ENCODE measurements around the gene SPX. TPM values are rescaled to one million over a fixed set of nuclear protein-coding genes. Genes with fewer than 3 reads are reported as not detected.

Gene SPX
- total RNA-seq, 2 experiments from 2014 or later: 0.20 TPM; not detected in 1

DNA sequence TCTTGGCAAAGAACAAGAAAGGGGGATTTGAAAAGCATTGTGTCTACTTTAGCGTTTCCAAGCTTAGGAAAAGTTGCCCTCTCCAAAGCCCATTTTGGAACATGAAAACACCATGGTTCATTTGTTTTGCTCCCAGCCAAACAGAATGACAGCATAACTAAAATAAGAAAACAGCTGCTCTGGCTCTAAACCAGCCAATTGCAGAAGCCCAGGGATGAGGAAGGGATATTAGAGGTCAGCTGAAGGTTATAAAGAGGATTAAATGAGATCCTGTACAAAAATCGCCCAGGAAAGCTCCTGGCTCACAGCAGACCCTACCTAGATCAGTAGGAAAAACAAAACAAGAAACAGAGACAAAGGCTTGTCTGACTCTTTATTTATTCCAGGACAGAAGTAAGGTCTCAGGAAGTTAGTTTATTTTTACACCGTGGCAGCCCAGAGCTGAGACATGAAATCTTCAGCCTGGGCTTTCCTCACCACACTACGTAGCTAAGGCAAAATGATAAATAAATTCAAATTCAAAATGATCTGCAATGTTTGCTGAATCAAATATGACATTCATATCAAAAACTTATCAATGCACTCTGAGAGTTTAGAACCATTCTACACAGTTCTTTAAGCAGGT lies 25.9 kb downstream of the SPX start:
- ATAC-seq (no peak), DNase-seq (no peak)
- no peaks in the 10 kb centered on the region for H3K27me3 Mint-ChIP-seq
- H3K27ac Mint-ChIP-seq: no peak overlapping the region
- H3K4me1 Mint-ChIP-seq (ENCODE audit: low read depth): peaks cover 11% of the 10 kb centered on the region
- ChIA-PET POLR2A (no interaction called here), CTCF (no interaction called here)
- no peaks in the 10 kb centered on the region for H3K36me3 Mint-ChIP-seq (ENCODE audit: low read depth)
- H3K4me3 Mint-ChIP-seq: no peak overlapping the region
- H3K9me3 Mint-ChIP-seq: no peaks in the 10 kb centered on the region
- TF ChIP-seq, protein P1, sequence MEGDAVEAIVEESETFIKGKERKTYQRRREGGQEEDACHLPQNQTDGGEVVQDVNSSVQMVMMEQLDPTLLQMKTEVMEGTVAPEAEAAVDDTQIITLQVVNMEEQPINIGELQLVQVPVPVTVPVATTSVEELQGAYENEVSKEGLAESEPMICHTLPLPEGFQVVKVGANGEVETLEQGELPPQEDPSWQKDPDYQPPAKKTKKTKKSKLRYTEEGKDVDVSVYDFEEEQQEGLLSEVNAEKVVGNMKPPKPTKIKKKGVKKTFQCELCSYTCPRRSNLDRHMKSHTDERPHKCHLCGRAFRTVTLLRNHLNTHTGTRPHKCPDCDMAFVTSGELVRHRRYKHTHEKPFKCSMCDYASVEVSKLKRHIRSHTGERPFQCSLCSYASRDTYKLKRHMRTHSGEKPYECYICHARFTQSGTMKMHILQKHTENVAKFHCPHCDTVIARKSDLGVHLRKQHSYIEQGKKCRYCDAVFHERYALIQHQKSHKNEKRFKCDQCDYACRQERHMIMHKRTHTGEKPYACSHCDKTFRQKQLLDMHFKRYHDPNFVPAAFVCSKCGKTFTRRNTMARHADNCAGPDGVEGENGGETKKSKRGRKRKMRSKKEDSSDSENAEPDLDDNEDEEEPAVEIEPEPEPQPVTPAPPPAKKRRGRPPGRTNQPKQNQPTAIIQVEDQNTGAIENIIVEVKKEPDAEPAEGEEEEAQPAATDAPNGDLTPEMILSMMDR (IDR thresholded peaks at IDR 0.05): no peak
- intact Hi-C loops (cut with micrococcal nuclease): no loop called here

GRCh38 chr12:21552635-21553328 lies 26.7 kb downstream of the SPX start:
- H3K27me3 Mint-ChIP-seq: no peaks in the 10 kb centered on the region
- H3K9me3 Mint-ChIP-seq: no peaks in the 10 kb centered on the region
- H3K27ac Mint-ChIP-seq: no peak overlapping the region

GRCh38 chr12:21553329-21553675 lies 27.2 kb downstream of the SPX start:
- ChIA-PET CTCF (interaction anchor here (0.7 kb wide), 1 partner anchor 8 kb away, joined by 3 read pairs; no protein-coding TSS in a partner anchor), POLR2A (no interaction called here)
- ATAC-seq (no peak), DNase-seq (no peak)
- Mint-ChIP-seq H3K4me1 (ENCODE audit: low read depth) (peaks cover 1% of the 10 kb centered on the region), H3K9me3 (no peaks in the 10 kb centered on the region), H3K4me3 (no peak overlapping the region), H3K27ac (no peak overlapping the region), H3K36me3 (ENCODE audit: low read depth) (no peaks in the 10 kb centered on the region), H3K27me3 (no peaks in the 10 kb centered on the region)
- TF ChIP-seq, protein P1 (IDR thresholded peaks at IDR 0.05): no peak
- intact Hi-C loops (cut with micrococcal nuclease): no loop called here

More at GRCh38 chr12:21552635-21553328, 26.7 kb downstream of the SPX start:
- intact Hi-C loops (cut with micrococcal nuclease): no loop called here
- DNase-seq: no peak
- no peak for ATAC-seq
- peaks cover 5% of the 10 kb centered on the region for H3K4me1 Mint-ChIP-seq (ENCODE audit: low read depth)
- ChIA-PET POLR2A (no interaction called here), CTCF (interaction anchor here (0.7 kb wide), 1 partner anchor 9 kb away, joined by 3 read pairs; no protein-coding TSS in a partner anchor)
- no peak overlapping the region for H3K4me3 Mint-ChIP-seq
- no peaks in the 10 kb centered on the region for H3K36me3 Mint-ChIP-seq (ENCODE audit: low read depth)
- TF ChIP-seq, protein P1 (IDR thresholded peaks at IDR 0.05): no peak

DNA sequence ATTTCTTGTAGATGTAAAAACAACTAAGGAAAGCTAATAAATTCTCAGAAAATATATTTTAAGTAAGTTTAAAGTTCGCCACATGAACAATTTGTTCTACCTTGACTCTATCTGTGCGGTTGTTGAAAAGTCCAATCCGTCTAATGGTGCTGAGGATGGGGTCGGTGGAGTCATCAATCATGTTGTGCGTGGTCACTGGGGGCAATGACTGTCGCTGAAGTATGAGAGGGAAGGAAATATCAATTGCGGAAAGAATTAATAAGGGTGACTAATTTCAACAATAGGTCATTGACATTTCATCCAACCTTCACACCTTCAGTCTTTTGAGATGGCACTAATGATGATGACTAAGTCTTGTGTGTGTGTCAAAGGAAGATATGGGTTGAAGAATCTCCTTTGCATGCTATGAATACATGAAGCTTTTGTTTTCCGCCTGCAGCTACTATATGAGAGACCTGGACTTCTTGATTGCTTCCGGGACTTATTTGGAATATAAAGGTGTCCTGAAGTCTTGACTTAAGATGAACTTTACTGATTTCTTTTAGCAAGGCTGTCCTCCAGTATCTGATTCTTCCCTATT lies 32.1 kb downstream of the SPX start:
- CTCF ChIA-PET: interaction anchor here (0.6 to 0.9 kb wide), 2 partner anchors 123 to 318 kb away, joined by 3 read pairs; no protein-coding TSS in a partner anchor
- Mint-ChIP-seq H3K4me3 (no peak overlapping the region), H3K27ac (no peak overlapping the region)

More for the DNA sequence above, 32.1 kb downstream of the SPX start:
- Mint-ChIP-seq H3K27me3 (no peaks in the 10 kb centered on the region), H3K36me3 (ENCODE audit: low read depth) (no peaks in the 10 kb centered on the region), H3K9me3 (no peaks in the 10 kb centered on the region), H3K4me1 (ENCODE audit: low read depth) (peaks cover 11% of the 10 kb centered on the region)
- POLR2A ChIA-PET: no interaction called here
- TF ChIP-seq, protein P1 (IDR thresholded peaks at IDR 0.05): no peak
- peak; percentile 37 for ATAC-seq
- intact Hi-C loops (cut with micrococcal nuclease): no loop called here
- DNase-seq: no peak

All from activated CD8-positive, alpha-beta T cell treated with anti-CD3 and anti-CD28 coated beads for 36 hours (primary cell).